Measurements from ENCODE around the gene PDE2A. TPM values are rescaled to one million over a fixed set of nuclear protein-coding genes. Genes with fewer than 3 reads are reported as not detected.

Gene PDE2A
- total RNA-seq (ENCODE audit: unreplicated experiment), result 65.9 TPM
- long read RNA-seq, full-length matches to known transcripts, result 9 of 14 reads
- long read RNA-seq, partial matches to known transcripts, result 1 of 14 reads
- long read RNA-seq, other reads (novel, unspliced or antisense), result 4 of 14 reads

GRCh38 chr11:72673943-72674828 is at the start of gene PDE2A:
Gene PDE2A (minus strand): TSS chr11:72674422. CDS start chr11:72674207, 215 bp downstream.
- H3K27me3 Mint-ChIP-seq (ENCODE audit: unreplicated experiment), result peaks cover 30% of the 10 kb centered on the region
- no peaks in the 10 kb centered on the region for H3K9me3 Mint-ChIP-seq (ENCODE audit: unreplicated experiment)
- H3K4me1 Mint-ChIP-seq (ENCODE audit: unreplicated experiment), result peaks cover 7% of the 10 kb centered on the region
- H3K4me3 Mint-ChIP-seq (ENCODE audit: unreplicated experiment), result no peak within 1 kb of the TSS
- peak; percentile 21 for DNase-seq (ENCODE audit: low spot score)
- TF ChIP-seq CTCF (IDR thresholded peaks at IDR 0.05; ENCODE audit: unreplicated experiment), result no peak
- peaks cover 8% of the 10 kb centered on the region for H3K36me3 Mint-ChIP-seq (ENCODE audit: low read depth, unreplicated experiment)
- peak within 1 kb of the TSS; percentile 55 for H3K27ac Mint-ChIP-seq (ENCODE audit: unreplicated experiment)

- no peak for DNase-seq (ENCODE audit: low spot score)
- no peak overlapping the region for H3K4me3 Mint-ChIP-seq (ENCODE audit: unreplicated experiment)
- H3K4me1 Mint-ChIP-seq (ENCODE audit: unreplicated experiment), result peaks cover 37% of the 10 kb centered on the region
- H3K36me3 Mint-ChIP-seq (ENCODE audit: low read depth, unreplicated experiment), result peaks cover 12% of the 10 kb centered on the region
- H3K9me3 Mint-ChIP-seq (ENCODE audit: unreplicated experiment), result no peaks in the 10 kb centered on the region
- peaks cover 10% of the 10 kb centered on the region for H3K27me3 Mint-ChIP-seq (ENCODE audit: unreplicated experiment)
- no peak overlapping the region for H3K27ac Mint-ChIP-seq (ENCODE audit: unreplicated experiment)
- no peak for TF ChIP-seq CTCF (IDR thresholded peaks at IDR 0.05; ENCODE audit: unreplicated experiment)
These were observed 49.3 kb upstream of the PDE2A start for GRCh38 chr11:72723508-72723907.

GRCh38 chr11:72722050-72722748 is 48.0 kb upstream of the PDE2A start:
- no peaks in the 10 kb centered on the region for H3K9me3 Mint-ChIP-seq (ENCODE audit: unreplicated experiment)
- H3K27ac Mint-ChIP-seq (ENCODE audit: unreplicated experiment), result peak overlapping the region; percentile 96

GRCh38 chr11:72721689-72722049 is 47.4 kb upstream of the PDE2A start:
- Mint-ChIP-seq H3K9me3 (ENCODE audit: unreplicated experiment) (no peaks in the 10 kb centered on the region), H3K4me1 (ENCODE audit: unreplicated experiment) (peaks cover 41% of the 10 kb centered on the region), H3K27ac (ENCODE audit: unreplicated experiment) (peak overlapping the region; percentile 96), H3K27me3 (ENCODE audit: unreplicated experiment) (peaks cover 9% of the 10 kb centered on the region), H3K36me3 (ENCODE audit: low read depth, unreplicated experiment) (peaks cover 10% of the 10 kb centered on the region), H3K4me3 (ENCODE audit: unreplicated experiment) (peak overlapping the region; percentile 78)
- no peak for TF ChIP-seq CTCF (IDR thresholded peaks at IDR 0.05; ENCODE audit: unreplicated experiment)
- no peak for DNase-seq (ENCODE audit: low spot score)

More at GRCh38 chr11:72722050-72722748, 48.0 kb upstream of the PDE2A start:
- DNase-seq (ENCODE audit: low spot score), result peak; percentile 75
- Mint-ChIP-seq H3K36me3 (ENCODE audit: low read depth, unreplicated experiment) (peaks cover 10% of the 10 kb centered on the region), H3K4me3 (ENCODE audit: unreplicated experiment) (peak overlapping the region; percentile 78), H3K4me1 (ENCODE audit: unreplicated experiment) (peaks cover 41% of the 10 kb centered on the region), H3K27me3 (ENCODE audit: unreplicated experiment) (peaks cover 9% of the 10 kb centered on the region)
- TF ChIP-seq CTCF (IDR thresholded peaks at IDR 0.05; ENCODE audit: unreplicated experiment), result no peak
